Measurements from ENCODE around the gene MGMT.
"Not testable (repeated sequence)": the region's sequence is repeated elsewhere in the genome, so short reads cannot be mapped to it uniquely, and the experiment has no call there.

MGMT gene

DNA sequence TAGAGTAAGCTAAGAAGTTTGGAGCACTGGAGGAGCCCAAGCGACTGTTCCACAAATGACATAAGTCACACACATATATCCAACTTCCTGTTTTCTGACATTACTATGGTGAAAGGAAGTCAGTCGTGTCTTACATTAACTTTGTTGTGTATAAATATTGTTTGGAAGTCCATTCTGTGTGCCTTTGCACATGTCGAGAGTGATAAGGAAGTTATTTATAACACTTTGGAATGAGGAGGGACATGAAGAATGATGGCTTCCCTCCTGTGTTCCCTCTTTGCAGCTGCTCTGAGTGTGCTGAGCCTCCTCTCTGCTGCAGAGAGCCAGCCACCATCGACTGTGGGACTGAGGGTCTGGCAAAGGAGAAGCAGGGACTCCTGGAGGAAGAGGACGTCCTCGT lies 40.4 kb upstream of the MGMT start:
- no peak for DNase-seq (ENCODE audit: low spot score)
- ChIA-PET POLR2A (ENCODE audit: low non-redundant PET) (no interaction called here), CTCF (interaction anchor here (0.6 kb wide), 1 partner anchor 113 kb away, joined by 3 read pairs; no protein-coding TSS in a partner anchor)
- no peak for TF ChIP-seq CTCF (conservative IDR thresholded peaks at IDR 0.05; ENCODE audit: low read depth)
- no peak overlapping the region for H3K27ac ChIP-seq

- CTCF ChIA-PET: no interaction called here
- TF ChIP-seq CTCF (conservative IDR thresholded peaks at IDR 0.05; ENCODE audit: low read depth): no peak
- no peak for DNase-seq (ENCODE audit: low spot score)
- H3K27ac ChIP-seq: no peak overlapping the region
- POLR2A ChIA-PET (ENCODE audit: low non-redundant PET): interaction anchor here (0.5 kb wide), 1 partner anchor 67 kb away, joined by 3 read pairs; no protein-coding TSS in a partner anchor
These were observed 33.8 kb upstream of the MGMT start for GRCh38 chr10:129433266-129433665.

DNA sequence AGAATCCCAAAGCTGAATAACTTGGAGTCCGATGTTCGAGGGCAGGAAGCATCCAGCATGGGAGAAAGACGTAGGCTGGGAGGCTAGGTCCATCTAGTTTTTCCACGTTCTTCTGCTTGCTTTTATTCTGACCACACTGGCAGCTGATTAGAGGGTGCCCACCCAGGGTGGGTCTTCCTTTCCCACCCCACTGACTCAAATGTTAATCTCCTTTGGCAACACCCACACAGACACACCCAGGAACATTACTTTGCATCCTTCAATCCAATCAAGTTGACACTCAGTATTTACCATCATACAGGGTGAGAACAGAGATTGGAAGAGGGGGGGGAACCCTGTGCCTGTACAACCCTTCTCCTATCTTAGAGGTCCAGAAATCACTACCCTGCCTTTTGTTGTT lies 31.3 kb upstream of the MGMT start:
- H3K27ac ChIP-seq; DNase-seq (ENCODE audit: low spot score); POLR2A ChIA-PET (ENCODE audit: low non-redundant PET); CTCF ChIA-PET: not testable (repeated sequence)

- no peak for DNase-seq (ENCODE audit: low spot score)
- ChIA-PET CTCF (no interaction called here), POLR2A (ENCODE audit: low non-redundant PET) (interaction anchor here (0.7 kb wide), 1 partner anchor 335 kb away, joined by 3 read pairs; no protein-coding TSS in a partner anchor)
- TF ChIP-seq CTCF (conservative IDR thresholded peaks at IDR 0.05; ENCODE audit: low read depth): no peak
- H3K27ac ChIP-seq: no peak overlapping the region
These were observed 29.0 kb upstream of the MGMT start for GRCh38 chr10:129438024-129438423.

DNA sequence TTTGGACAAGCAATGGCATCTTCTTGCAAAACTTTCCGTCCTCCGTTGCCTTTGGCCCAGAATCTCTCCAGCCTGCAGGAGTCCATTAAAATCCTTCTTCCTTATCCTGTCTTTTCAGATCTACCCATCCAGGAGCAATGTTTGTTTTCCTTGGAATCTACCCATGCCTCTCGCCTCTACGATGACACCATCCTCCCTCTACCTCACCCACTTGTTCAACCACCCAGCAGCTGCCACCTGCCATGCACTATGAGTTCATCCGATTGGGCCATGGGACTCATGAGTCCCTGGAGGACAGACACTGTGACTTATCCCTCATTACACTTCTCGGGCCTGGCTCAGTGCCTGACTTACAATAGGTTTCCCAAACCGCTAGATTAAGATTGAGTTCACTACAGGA lies 26.8 kb upstream of the MGMT start:
- H3K27ac ChIP-seq: no peak overlapping the region
- ChIA-PET POLR2A (ENCODE audit: low non-redundant PET) (no interaction called here), CTCF (no interaction called here)
- DNase-seq (ENCODE audit: low spot score): no peak
- no peak for TF ChIP-seq CTCF (conservative IDR thresholded peaks at IDR 0.05; ENCODE audit: low read depth)

- DNase-seq (ENCODE audit: low spot score): no peak
- ChIA-PET POLR2A (ENCODE audit: low non-redundant PET) (no interaction called here), CTCF (no interaction called here)
- no peak overlapping the region for H3K27ac ChIP-seq
- TF ChIP-seq CTCF (conservative IDR thresholded peaks at IDR 0.05; ENCODE audit: low read depth): no peak
These were observed 26.2 kb upstream of the MGMT start for GRCh38 chr10:129440722-129441316.

- H3K27ac ChIP-seq: no peak overlapping the region
- POLR2A ChIA-PET (ENCODE audit: low non-redundant PET): no interaction called here
- no peak for DNase-seq (ENCODE audit: low spot score)
- CTCF ChIA-PET: no interaction called here
- TF ChIP-seq CTCF (conservative IDR thresholded peaks at IDR 0.05; ENCODE audit: low read depth): no peak
These were observed 25.6 kb upstream of the MGMT start for GRCh38 chr10:129441372-129442009.
